GM10266 (cell line): ENCODE measurements around the gene FMC1.
"Not testable (repeated sequence)": the region's sequence is repeated elsewhere in the genome, so short reads cannot be mapped to it uniquely, and the experiment has no call there.

ENCODE experiments used
- DNase-seq: peaks from one replicate; pipeline ENCODE4 v3.0.0; 2012; ENCODE audit errors: extremely low spot score
- CTCF ChIP-seq: IDR thresholded peaks from 2 replicates; pipeline ENCODE4 v1.5.1; 2012; ENCODE audit warnings: mild to moderate bottlenecking, low read depth; ENCODE audit not compliant: control insufficient read depth, insufficient read depth; ENCODE audit errors: missing control alignments

The FMC1 gene

DNA sequence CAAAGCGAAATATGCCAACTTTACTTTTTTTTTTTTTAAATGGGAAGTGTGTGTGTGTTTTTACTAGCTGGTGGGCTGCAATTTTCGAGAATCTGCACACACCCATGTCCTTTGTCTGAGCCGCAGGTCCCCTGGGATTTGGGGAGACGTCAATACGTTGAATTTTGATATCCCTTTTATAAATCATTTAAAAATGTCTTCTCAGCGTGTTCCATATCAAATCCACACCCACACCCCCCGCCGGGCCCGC, 404 bp upstream of the FMC1 start:
- DNase-seq, result no peak
- TF ChIP-seq CTCF, result no peak

DNA sequence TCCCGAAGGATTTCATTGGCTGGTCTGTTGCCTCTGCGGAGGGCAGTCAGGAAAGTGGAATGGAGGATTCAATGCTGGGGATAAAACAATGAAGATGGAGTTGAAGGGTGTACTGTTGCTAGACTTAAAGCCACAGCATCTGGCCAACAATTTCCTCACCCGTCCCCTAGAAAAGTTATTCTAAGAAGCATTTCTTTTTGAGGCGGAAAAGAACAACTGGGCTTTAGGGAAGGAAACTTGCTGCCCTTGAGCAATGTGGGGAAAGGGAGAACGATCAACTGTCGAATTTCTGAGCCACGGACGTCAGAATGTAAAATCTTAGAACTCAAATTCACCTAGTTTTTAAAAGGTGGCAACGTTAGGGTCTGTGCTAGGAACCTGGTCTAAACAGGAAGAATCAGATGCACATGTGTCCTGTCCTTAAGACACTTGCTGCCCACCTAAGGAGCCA, 664 bp downstream of the FMC1 start:
- DNase-seq, result no peak
- TF ChIP-seq CTCF, result no peak

DNA sequence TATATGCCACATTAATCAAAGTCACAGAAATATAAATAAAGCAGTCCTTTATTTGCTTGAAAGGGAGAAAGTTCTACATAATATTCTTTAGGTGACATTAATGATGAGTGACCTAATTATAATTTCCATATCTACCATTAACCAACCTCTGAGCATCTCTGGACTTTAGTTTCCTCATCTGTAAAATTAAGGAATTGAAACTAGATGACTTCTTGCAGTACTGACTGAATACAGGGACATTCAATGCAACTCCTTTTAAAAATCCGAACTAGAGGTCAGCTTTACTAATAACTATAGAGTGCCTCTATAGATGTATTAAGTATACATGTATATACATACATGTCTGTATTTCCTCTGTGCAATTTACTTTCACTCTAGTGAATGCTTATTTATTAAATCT, 3.9 kb downstream of the FMC1 start:
- TF ChIP-seq CTCF, result no peak
- no peak for DNase-seq

GRCh38 chr7:139351027-139351426, 9.9 kb downstream of the FMC1 start:
- no peak for DNase-seq
- TF ChIP-seq CTCF, result no peak

DNA sequence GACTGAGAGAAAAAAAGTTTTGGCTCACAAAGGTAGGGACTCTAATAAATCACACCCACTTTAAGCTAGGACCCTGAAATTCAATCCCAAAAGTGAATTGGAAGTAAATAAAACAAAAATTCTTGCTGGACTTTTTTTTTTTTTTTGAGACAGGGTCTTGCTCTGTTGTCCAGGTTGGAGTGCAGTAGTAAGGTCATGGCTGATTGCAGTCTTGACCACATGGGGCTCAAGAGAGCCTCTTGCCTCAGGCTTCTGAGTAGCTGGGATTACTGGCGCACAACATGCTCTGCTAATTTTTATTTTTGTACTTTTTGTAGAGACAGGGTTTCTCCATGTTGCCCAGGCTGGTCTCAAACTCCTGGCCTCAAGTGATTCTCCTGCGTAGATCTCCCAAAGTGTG, 13.6 kb downstream of the FMC1 start:
- no peak for TF ChIP-seq CTCF
- no peak for DNase-seq

GRCh38 chr7:139355320-139355719, 14.2 kb downstream of the FMC1 start:
- no peak for TF ChIP-seq CTCF
- no peak for DNase-seq

DNA sequence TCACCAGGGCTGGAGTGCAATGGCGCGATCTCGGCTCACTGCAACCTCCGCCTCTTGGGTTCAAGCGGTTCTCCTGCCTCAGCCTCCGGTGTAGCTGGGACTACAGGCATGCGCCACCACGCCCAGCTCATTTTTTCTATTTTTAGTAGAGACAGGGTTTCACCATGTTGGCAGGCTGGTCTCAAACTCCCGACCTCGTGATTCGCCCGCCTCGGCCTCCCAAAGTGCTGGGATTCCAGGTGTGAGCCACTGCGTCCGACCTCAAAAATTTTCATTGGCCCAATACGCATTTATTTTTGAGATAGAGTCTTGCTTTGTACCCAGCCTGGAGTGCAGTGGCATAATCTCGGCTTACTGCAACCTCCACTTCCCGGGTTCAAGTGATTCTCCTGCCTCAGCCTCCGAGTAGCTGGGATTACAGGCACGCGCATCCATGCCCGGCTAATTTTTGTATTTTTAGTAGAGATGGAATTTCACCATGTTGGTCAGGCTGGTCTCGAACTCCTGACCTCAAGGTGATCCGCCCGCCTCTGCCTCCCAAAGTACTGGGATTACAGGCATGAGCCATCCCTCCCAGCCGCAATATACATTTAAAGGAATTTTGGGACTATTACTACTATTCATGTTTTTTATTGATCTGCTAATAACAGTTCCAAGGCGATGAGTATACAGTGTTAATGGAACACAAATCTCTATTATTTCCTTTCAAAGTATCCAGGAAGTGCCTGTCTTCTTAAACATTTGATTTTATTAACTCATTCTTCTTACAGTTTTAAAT, 16.8 kb downstream of the FMC1 start:
- DNase-seq, result not testable (repeated sequence)
